Measurements from ENCODE around the gene PSMA5.

DNA sequence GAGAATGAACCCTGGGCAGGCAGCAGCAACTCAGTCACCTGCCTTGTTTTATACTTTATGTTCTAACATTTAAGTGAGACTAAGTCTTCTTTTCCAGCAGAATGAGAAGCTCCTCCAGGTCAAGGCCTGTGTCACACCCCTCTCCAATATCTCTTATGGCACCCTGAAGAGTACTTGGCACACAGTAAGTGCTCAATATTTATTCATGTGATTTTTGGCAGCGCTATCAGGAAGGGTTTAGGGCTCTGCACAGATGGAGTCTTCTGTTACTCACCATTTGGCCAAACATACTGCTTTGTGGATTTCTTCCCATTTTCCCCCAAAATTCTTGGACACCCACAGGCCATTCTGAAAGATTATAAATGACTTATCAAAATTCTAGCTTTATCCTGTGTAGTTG is 75.6 kb downstream of the PSMA5 start:
- no peak for TF ChIP-seq POLR2A (IDR thresholded peaks at IDR 0.05)
- TF ChIP-seq, protein P1, sequence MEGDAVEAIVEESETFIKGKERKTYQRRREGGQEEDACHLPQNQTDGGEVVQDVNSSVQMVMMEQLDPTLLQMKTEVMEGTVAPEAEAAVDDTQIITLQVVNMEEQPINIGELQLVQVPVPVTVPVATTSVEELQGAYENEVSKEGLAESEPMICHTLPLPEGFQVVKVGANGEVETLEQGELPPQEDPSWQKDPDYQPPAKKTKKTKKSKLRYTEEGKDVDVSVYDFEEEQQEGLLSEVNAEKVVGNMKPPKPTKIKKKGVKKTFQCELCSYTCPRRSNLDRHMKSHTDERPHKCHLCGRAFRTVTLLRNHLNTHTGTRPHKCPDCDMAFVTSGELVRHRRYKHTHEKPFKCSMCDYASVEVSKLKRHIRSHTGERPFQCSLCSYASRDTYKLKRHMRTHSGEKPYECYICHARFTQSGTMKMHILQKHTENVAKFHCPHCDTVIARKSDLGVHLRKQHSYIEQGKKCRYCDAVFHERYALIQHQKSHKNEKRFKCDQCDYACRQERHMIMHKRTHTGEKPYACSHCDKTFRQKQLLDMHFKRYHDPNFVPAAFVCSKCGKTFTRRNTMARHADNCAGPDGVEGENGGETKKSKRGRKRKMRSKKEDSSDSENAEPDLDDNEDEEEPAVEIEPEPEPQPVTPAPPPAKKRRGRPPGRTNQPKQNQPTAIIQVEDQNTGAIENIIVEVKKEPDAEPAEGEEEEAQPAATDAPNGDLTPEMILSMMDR (IDR thresholded peaks at IDR 0.05): no peak
- no peak for TF ChIP-seq EP300 (IDR thresholded peaks at IDR 0.05)
